Neural cell (in vitro differentiated cells): ENCODE measurements around the gene VPREB1. TPM values are rescaled to one million over a fixed set of nuclear protein-coding genes. Genes with fewer than 3 reads are reported as not detected.

Experiments
- H2AFZ ChIP-seq: fragments of 200-600, 300-800 bp; sonication (generic), shearing (Covaris generic); 2 replicates; pipeline ENCODE4 v1.6.0; 2014; ENCODE audit warnings: low read depth, mild to moderate bottlenecking, antibody characterized with exemption, low read length, moderate library complexity
- H3F3A ChIP-seq: fragments of 200-600 bp; shearing (Covaris generic); 2 replicates; pipeline ENCODE4 v1.6.1; 2016; ENCODE audit warnings: mild to moderate bottlenecking, moderate library complexity, mixed read lengths, antibody characterized with exemption, low read length; ENCODE audit not compliant: insufficient read depth, poor library complexity, severe bottlenecking
- H3K27ac ChIP-seq: fragments of 200-600, 300-800 bp; sonication (generic), shearing (Covaris generic); 2 replicates; pipeline ENCODE4 v1.5.1; 2014; ENCODE audit warnings: mild to moderate bottlenecking, low read length, moderate library complexity
- H3K27me3 ChIP-seq: fragments of 300-800, 200-600 bp; sonication (generic), shearing (Covaris generic); 2 replicates; pipeline ENCODE4 v1.6.0; 2014; ENCODE audit warnings: mild to moderate bottlenecking, low read depth, low read length, moderate library complexity; ENCODE audit not compliant: insufficient read depth
- H3K36me3 ChIP-seq: fragments of 300-800, 200-600 bp; sonication (generic), shearing (Covaris generic); 2 replicates; pipeline ENCODE4 v1.5.1; 2014; ENCODE audit warnings: mild to moderate bottlenecking, antibody characterized with exemption, low read length, moderate library complexity; ENCODE audit not compliant: insufficient read depth
- H3K4me2 ChIP-seq: fragments of 300-800, 200-600 bp; sonication (generic), shearing (Covaris generic); 2 replicates; pipeline ENCODE4 v1.6.0; 2014; ENCODE audit warnings: mild to moderate bottlenecking, low read length
- H3K4me3 ChIP-seq: fragments of 300-800, 200-600 bp; sonication (generic), shearing (Covaris generic); 2 replicates; pipeline ENCODE4 v1.5.1; 2014; ENCODE audit warnings: mild to moderate bottlenecking, low read length, moderate library complexity
- H3K79me2 ChIP-seq: fragments of 200-600 bp; shearing (Covaris generic); replicated peaks from 2 replicates; pipeline ENCODE4 v1.6.0; 2014; ENCODE audit warnings: mild to moderate bottlenecking, low read length, moderate library complexity; ENCODE audit not compliant: insufficient read depth
- H3K9ac ChIP-seq: fragments of 300-800, 200-600 bp; sonication (generic), shearing (Covaris generic); 2 replicates; pipeline ENCODE4 v1.6.1; 2016; ENCODE audit warnings: mild to moderate bottlenecking, low read length, mixed read lengths
- H3K9me2 ChIP-seq: fragments of 200-600 bp; shearing (Covaris generic); 2 replicates; pipeline ENCODE4 v1.6.1; 2016; ENCODE audit warnings: mild to moderate bottlenecking, low read length, mixed read lengths; ENCODE audit not compliant: insufficient read depth
- H3K9me3 ChIP-seq: fragments of 200-600, 300-800 bp; sonication (generic), shearing (Covaris generic); 2 replicates; pipeline ENCODE4 v1.6.1; 2016; ENCODE audit warnings: mild to moderate bottlenecking, mixed run types, low read length, moderate library complexity, mixed read lengths
- H4K20me1 ChIP-seq: fragments of 200-600 bp; shearing (Covaris generic); 2 replicates; pipeline ENCODE4 v1.6.1; 2016; ENCODE audit warnings: mild to moderate bottlenecking, mixed run types; ENCODE audit not compliant: insufficient read depth
- CTCF ChIP-seq: fragments of 450-650 bp; IDR thresholded peaks from 2 replicates; pipeline ENCODE4 v1.5.1; 2014; ENCODE audit warnings: antibody characterized with exemption, mild to moderate bottlenecking, moderate library complexity; ENCODE audit not compliant: poor library complexity, severe bottlenecking
- EP300 ChIP-seq: fragments of 450-650 bp; conservative IDR thresholded peaks from 2 replicates; pipeline ENCODE4 v1.6.1; 2014; ENCODE audit warnings: antibody characterized with exemption, mild to moderate bottlenecking, moderate library complexity; ENCODE audit not compliant: poor library complexity, severe bottlenecking
- EZH2 ChIP-seq: fragments of 200-600, 300-800 bp; shearing (Covaris generic), sonication (generic); IDR thresholded peaks from 2 replicates; pipeline ENCODE4 v1.6.1; 2014; ENCODE audit warnings: antibody characterized with exemption, low read length, borderline replicate concordance, mild to moderate bottlenecking; ENCODE audit not compliant: insufficient read depth, poor library complexity, severe bottlenecking
- MXI1 ChIP-seq: fragments of 450-650 bp; conservative IDR thresholded peaks from 2 replicates; pipeline ENCODE4 v1.6.1; 2014; ENCODE audit warnings: antibody characterized with exemption, mild to moderate bottlenecking; ENCODE audit not compliant: poor library complexity, severe bottlenecking
- POLR2AphosphoS5 ChIP-seq: IDR thresholded peaks from 2 replicates; pipeline ENCODE4 v1.6.1; 2012
- RAD21 ChIP-seq: fragments of 450-650 bp; conservative IDR thresholded peaks from 2 replicates; pipeline ENCODE4 v1.6.1; 2014; ENCODE audit warnings: antibody characterized with exemption, mild to moderate bottlenecking, moderate library complexity
- SMC3 ChIP-seq: fragments of 450-650 bp; conservative IDR thresholded peaks from 2 replicates; pipeline ENCODE4 v1.6.1; 2014; ENCODE audit warnings: antibody characterized with exemption, mild to moderate bottlenecking, moderate library complexity; ENCODE audit not compliant: poor library complexity
- TAF1 ChIP-seq: IDR thresholded peaks from 2 replicates; pipeline ENCODE4 v1.6.1; 2012; ENCODE audit warnings: low read depth
- polyA plus RNA-seq: library from polyadenylated mRNA; depleted of rRNA; stranded (reverse); fragments of >200 nt; gene quantifications from 2 replicates; pipeline ENCODE4 v1.2.3, GENCODE V29; 2014
- TF ChIP-seq, protein P1 (sequence below): IDR thresholded peaks from 2 replicates; pipeline ENCODE4 v1.6.1; 2012; ENCODE audit warnings: borderline replicate concordance

Gene VPREB1
- polyA plus RNA-seq, 1 donor from 2014 or later, result not detected

- no peaks in the 10 kb centered on the region for H4K20me1 ChIP-seq
- TF ChIP-seq, protein P1, sequence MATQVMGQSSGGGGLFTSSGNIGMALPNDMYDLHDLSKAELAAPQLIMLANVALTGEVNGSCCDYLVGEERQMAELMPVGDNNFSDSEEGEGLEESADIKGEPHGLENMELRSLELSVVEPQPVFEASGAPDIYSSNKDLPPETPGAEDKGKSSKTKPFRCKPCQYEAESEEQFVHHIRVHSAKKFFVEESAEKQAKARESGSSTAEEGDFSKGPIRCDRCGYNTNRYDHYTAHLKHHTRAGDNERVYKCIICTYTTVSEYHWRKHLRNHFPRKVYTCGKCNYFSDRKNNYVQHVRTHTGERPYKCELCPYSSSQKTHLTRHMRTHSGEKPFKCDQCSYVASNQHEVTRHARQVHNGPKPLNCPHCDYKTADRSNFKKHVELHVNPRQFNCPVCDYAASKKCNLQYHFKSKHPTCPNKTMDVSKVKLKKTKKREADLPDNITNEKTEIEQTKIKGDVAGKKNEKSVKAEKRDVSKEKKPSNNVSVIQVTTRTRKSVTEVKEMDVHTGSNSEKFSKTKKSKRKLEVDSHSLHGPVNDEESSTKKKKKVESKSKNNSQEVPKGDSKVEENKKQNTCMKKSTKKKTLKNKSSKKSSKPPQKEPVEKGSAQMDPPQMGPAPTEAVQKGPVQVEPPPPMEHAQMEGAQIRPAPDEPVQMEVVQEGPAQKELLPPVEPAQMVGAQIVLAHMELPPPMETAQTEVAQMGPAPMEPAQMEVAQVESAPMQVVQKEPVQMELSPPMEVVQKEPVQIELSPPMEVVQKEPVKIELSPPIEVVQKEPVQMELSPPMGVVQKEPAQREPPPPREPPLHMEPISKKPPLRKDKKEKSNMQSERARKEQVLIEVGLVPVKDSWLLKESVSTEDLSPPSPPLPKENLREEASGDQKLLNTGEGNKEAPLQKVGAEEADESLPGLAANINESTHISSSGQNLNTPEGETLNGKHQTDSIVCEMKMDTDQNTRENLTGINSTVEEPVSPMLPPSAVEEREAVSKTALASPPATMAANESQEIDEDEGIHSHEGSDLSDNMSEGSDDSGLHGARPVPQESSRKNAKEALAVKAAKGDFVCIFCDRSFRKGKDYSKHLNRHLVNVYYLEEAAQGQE, result no peak
- TF ChIP-seq EP300 (no peak), SMC3 (no peak), POLR2AphosphoS5 (no peak), MXI1 (no peak), EZH2 (no peak), TAF1 (no peak), CTCF (no peak), RAD21 (no peak)
- no peaks in the 10 kb centered on the region for H3K9me2 ChIP-seq
- no peak overlapping the region for H3K27ac ChIP-seq
- H3K9ac ChIP-seq, result no peak overlapping the region
- peaks cover 38% of the 10 kb centered on the region for H3K27me3 ChIP-seq
- no peaks in the 10 kb centered on the region for H3F3A ChIP-seq
- no peaks in the 10 kb centered on the region for H3K79me2 ChIP-seq
- H2AFZ ChIP-seq, result no peak overlapping the region
- no peak overlapping the region for H3K4me3 ChIP-seq
- H3K4me2 ChIP-seq, result no peak overlapping the region
- no peaks in the 10 kb centered on the region for H3K9me3 ChIP-seq
- H3K36me3 ChIP-seq, result no peaks in the 10 kb centered on the region
Measured at GRCh38 chr22:22216450-22216959, 28.1 kb upstream of the VPREB1 start.

- Histone ChIP-seq H3K9ac (no peak overlapping the region), H3K9me2 (no peaks in the 10 kb centered on the region), H3K27ac (no peak overlapping the region), H3K36me3 (no peaks in the 10 kb centered on the region), H3K27me3 (peaks cover 27% of the 10 kb centered on the region), H3K4me3 (no peak overlapping the region), H4K20me1 (no peaks in the 10 kb centered on the region), H3K4me2 (no peak overlapping the region), H2AFZ (no peak overlapping the region), H3K9me3 (no peaks in the 10 kb centered on the region), H3F3A (no peaks in the 10 kb centered on the region), H3K79me2 (no peaks in the 10 kb centered on the region)
- TF ChIP-seq RAD21 (no peak), MXI1 (no peak), SMC3 (no peak), POLR2AphosphoS5 (no peak), EZH2 (no peak), EP300 (no peak), CTCF (no peak), TAF1 (no peak)
- TF ChIP-seq, protein P1, result no peak
Measured at GRCh38 chr22:22218302-22218701, 26.3 kb upstream of the VPREB1 start.
